Aorta (tissue), 5 donors: ENCODE results near the gene KIZ. TPM values are rescaled to one million over a fixed set of nuclear protein-coding genes. Genes with fewer than 3 reads are reported as not detected.
"Not testable (repeated sequence)": the region's sequence is repeated elsewhere in the genome, so short reads cannot be mapped to it uniquely, and the experiment has no call there.

Experiments used
- ATAC-seq: fragments of 200-7000 bp; cut with Tn5 transposase; one replicate; pipeline ENCODE4 v1.9.1; 2022; ENCODE audit warnings: moderate library complexity; ENCODE audit not compliant: low FRiP score
- DNase-seq, 2 donors: peaks; one replicate each; pipeline ENCODE4 v3.0.0-alpha.2; 2020
- H3K27ac ChIP-seq, 2 donors: one replicate each; pipeline ENCODE4 v1.5.1; 2013; ENCODE audit warnings: low read length in 2 of 2, mild to moderate bottlenecking in 2 of 2, moderate library complexity in 2 of 2, control low read depth in 1 of 2, inconsistent platforms in 1 of 2, low read depth in 1 of 2
- H3K27me3 ChIP-seq, 2 donors: one replicate each; pipeline ENCODE4 v1.6.1; 2013; ENCODE audit warnings: control low read depth in 1 of 2, low read length in 1 of 2, mild to moderate bottlenecking in 1 of 2, moderate library complexity in 1 of 2; ENCODE audit not compliant: insufficient read depth in 2 of 2, control insufficient read depth in 1 of 2
- H3K36me3 ChIP-seq, 2 donors: one replicate each; pipeline ENCODE4 v1.6.1; 2013; ENCODE audit warnings: control low read depth in 1 of 2, low read length in 1 of 2, mild to moderate bottlenecking in 1 of 2; ENCODE audit not compliant: insufficient read depth in 2 of 2, control insufficient read depth in 1 of 2
- H3K4me1 ChIP-seq, 2 donors: one replicate each; pipeline ENCODE4 v1.6.1; 2013; ENCODE audit warnings: low read length in 2 of 2, control low read depth in 1 of 2, mild to moderate bottlenecking in 1 of 2, moderate library complexity in 1 of 2; ENCODE audit not compliant: insufficient read depth in 2 of 2, control insufficient read depth in 1 of 2
- H3K4me3 ChIP-seq, 2 donors: one replicate each; pipeline ENCODE4 v1.5.1; 2013; ENCODE audit warnings: low read length in 2 of 2, control low read depth in 1 of 2, mild to moderate bottlenecking in 1 of 2
- H3K9me3 ChIP-seq: one replicate; pipeline ENCODE4 v1.6.1; 2013; ENCODE audit warnings: mild to moderate bottlenecking, low read length; ENCODE audit not compliant: control insufficient read depth
- WGBS, 2 donors: extraction: QIAGEN DNeasy Blood & Tissue Kit; methylation state at CpG; one replicate each; pipeline ENCODE4 v1.1.7; 2013; 5-methylcytosine and 5-hydroxymethylcytosine counted together
- intact Hi-C, 2 donors: fragments of 100-400 bp; cut with DNase I; formaldehyde crosslinking; loops; one replicate each; pipeline versions ENCODE4 v1.14.2 to v1.15.0; 2022
- polyA plus RNA-seq, 2 donors: library from polyadenylated mRNA; stranded (reverse); fragments of 200-250 nt; gene quantifications; one replicate each; pipeline ENCODE4 v1.2.3, GENCODE V29; 2013
- total RNA-seq, 2 donors: library from RNA; stranded (reverse); fragmentation: NEBNext Ultra II Directional; extraction: Animal tissue kit (Norgen Biotek cat#: 25700); gene quantifications; one replicate each; pipeline ENCODE4 v1.2.1, GENCODE V29; 2021
- donor health status: healthy with polysubstance abuse.
- donor health status: Bipolar disorder and iron deficiency.
- donor health status: DM: no; HTN: no; CAD: no.
- donor health status: DM: no; HTN: no; CAD: no.
- donor health status: DM: yes; HTN: yes; CAD: no.

Gene KIZ
- total and polyA plus RNA-seq, 4 donors, result 15.9 to 29.4 (median 22.3) TPM

GRCh38 chr20:21155268-21155667 lies 29.4 kb downstream of the KIZ start:
- DNase-seq, result no peak
- no peak for ATAC-seq
- intact Hi-C loops, result no loop called here
- H3K4me1 ChIP-seq, result no peaks in the 10 kb centered on the region
- H3K4me3 ChIP-seq, result no peak overlapping the region
- H3K9me3 ChIP-seq, result no peaks in the 10 kb centered on the region
- H3K27me3 ChIP-seq, result no peaks in the 10 kb centered on the region
- H3K27ac ChIP-seq, result no peak overlapping the region
- WGBS, 2 donors, result 98 to 99% methylated on average over 5 of the region's 5 CpGs
- H3K36me3 ChIP-seq, result peaks cover 0 to 4% of the 10 kb centered on the region in 2 donors

DNA sequence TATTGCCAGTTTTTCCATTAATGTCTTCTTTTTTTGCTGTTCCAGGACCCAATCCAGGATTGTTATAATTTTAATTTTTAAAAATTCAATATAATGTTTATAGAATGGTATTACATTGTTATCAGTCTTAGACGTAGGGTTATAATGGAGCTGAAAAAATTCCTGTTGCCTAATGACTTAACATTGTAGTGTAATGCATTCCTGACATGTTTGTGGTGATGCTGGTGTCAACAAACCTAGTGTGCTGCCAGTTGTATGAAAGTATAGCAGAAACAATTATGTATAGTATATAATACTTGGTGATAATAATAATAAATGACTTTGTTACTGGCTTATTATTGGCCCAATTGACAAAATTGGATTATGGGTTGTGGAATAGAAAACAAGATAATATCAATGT lies 30.4 kb downstream of the KIZ start:
- 59 to 60% methylated on average over 1 of the region's 1 CpG for WGBS, 2 donors
- ATAC-seq, result no peak
- no peaks in the 10 kb centered on the region for H3K27me3 ChIP-seq
- H3K27ac ChIP-seq, result no peak overlapping the region
- H3K4me3 ChIP-seq, result no peak overlapping the region
- intact Hi-C loops, result no loop called here
- peaks cover 0 to 4% of the 10 kb centered on the region in 2 donors for H3K36me3 ChIP-seq
- no peak for DNase-seq
- H3K4me1 ChIP-seq, result no peaks in the 10 kb centered on the region
- no peaks in the 10 kb centered on the region for H3K9me3 ChIP-seq

GRCh38 chr20:21157006-21157405 lies 31.1 kb downstream of the KIZ start:
- H3K27ac ChIP-seq, result no peak overlapping the region
- no peak for ATAC-seq
- 91 to 93% methylated on average over 4 of the region's 4 CpGs for WGBS, 2 donors

DNA sequence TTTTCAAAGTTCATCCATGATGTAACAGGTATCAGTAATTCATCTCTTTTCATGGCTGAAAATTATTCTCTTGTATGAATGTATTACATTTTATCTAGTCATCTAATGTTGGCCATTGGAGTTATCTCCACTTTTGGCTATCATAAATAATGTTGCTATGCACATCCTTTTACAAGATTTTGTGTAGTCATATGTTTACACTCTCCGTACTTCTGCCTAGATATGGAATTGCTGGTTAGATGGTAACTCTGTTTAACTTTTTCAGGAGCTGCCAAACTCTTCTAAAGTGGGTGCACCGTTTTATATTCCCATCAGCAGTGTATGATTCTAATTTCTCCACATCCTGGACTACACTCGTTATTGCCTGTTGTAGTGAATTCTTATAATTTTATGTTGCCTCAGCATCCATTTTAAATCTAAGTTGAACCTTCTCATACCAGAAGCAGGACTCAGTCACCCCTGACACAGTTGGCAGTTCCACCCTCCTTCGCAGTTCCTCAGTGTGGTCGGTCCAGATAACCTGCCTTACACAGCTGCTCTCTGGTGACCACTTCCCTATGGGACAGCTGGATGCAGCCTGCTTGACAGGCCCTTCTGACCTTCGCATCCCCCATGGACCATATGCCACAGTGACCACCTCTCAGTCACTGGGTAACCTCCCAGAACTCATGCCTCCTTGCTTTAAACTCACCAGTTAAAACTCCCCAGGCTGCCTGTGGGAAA lies 33.9 kb downstream of the KIZ start:
- no peaks in the 10 kb centered on the region for H3K27me3 ChIP-seq
- H3K4me1 ChIP-seq, result no peaks in the 10 kb centered on the region
- H3K36me3 ChIP-seq, result peaks cover 2 to 3% of the 10 kb centered on the region in 2 donors
- H3K4me3 ChIP-seq, result no peak overlapping the region
- H3K27ac ChIP-seq, result no peak overlapping the region
- ATAC-seq, result no peak
- no peak for DNase-seq
- 90 to 94% methylated on average over 6 of the region's 6 CpGs for WGBS, 2 donors
- intact Hi-C loops, result no loop called here
- H3K9me3 ChIP-seq, result no peaks in the 10 kb centered on the region

More at GRCh38 chr20:21157006-21157405, 31.1 kb downstream of the KIZ start:
- Histone ChIP-seq H3K9me3 (no peaks in the 10 kb centered on the region), H3K4me3 (no peak overlapping the region), H3K27me3 (no peaks in the 10 kb centered on the region), H3K4me1 (no peaks in the 10 kb centered on the region), H3K36me3 (peaks cover 2% of the 10 kb centered on the region in 2 donors)
- DNase-seq, result no peak
- intact Hi-C loops, result no loop called here

GRCh38 chr20:21161926-21162325 lies 36.0 kb downstream of the KIZ start:
- H3K27ac ChIP-seq, result no peak overlapping the region
- no peak for ATAC-seq
- 91 to 92% methylated on average over 5 of the region's 5 CpGs for WGBS, 2 donors
- H3K4me1 ChIP-seq, result no peaks in the 10 kb centered on the region
- H3K36me3 ChIP-seq, result peaks cover 3 to 4% of the 10 kb centered on the region in 2 donors
- no peak for DNase-seq
- H3K27me3 ChIP-seq, result no peaks in the 10 kb centered on the region
- intact Hi-C loops, result no loop called here
- H3K9me3 ChIP-seq, result no peaks in the 10 kb centered on the region
- H3K4me3 ChIP-seq, result no peak overlapping the region

- H3K4me3 ChIP-seq, result no peak overlapping the region
- intact Hi-C loops, result no loop called here
- no peak for DNase-seq
- peaks cover 3 to 4% of the 10 kb centered on the region in 2 donors for H3K36me3 ChIP-seq
- ATAC-seq, result no peak
- H3K27ac ChIP-seq, result no peak overlapping the region
- WGBS, 2 donors, result 84 to 85% methylated on average over 3 of the region's 3 CpGs
- no peaks in the 10 kb centered on the region for H3K27me3 ChIP-seq
- H3K4me1 ChIP-seq, result no peaks in the 10 kb centered on the region
- H3K9me3 ChIP-seq, result no peaks in the 10 kb centered on the region
Observed at GRCh38 chr20:21162631-21163030, 36.7 kb downstream of the KIZ start.

DNA sequence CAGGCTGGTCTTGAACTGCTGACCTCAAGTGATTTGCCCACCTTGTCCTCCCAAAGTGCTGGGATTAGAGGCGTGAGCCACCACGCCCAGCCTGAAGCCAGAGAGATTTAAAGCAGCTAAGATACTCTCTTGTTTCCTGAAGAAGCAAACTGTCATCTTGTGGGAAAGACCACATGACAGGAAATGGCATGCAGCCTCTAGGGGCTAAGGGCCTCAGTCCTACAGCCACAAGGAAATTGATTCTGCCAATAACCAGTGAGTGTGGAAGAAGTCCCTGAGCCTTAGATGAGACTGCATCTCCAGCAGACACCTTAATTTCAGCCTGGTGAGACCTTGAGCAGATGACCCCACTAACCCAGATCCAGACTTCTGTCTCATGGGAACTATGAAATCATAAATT lies 40.9 kb downstream of the KIZ start:
- H3K27ac ChIP-seq, result no peak overlapping the region
- no peak for ATAC-seq
- H3K4me3 ChIP-seq, result no peak overlapping the region
- H3K36me3 ChIP-seq, result peaks cover 2 to 3% of the 10 kb centered on the region in 2 donors
- H3K4me1 ChIP-seq, result no peaks in the 10 kb centered on the region
- no peak for DNase-seq
- H3K9me3 ChIP-seq, result no peaks in the 10 kb centered on the region
- 85 to 91% methylated on average over 2 of the region's 2 CpGs for WGBS, 2 donors
- intact Hi-C loops, result no loop called here
- H3K27me3 ChIP-seq, result no peaks in the 10 kb centered on the region

DNA sequence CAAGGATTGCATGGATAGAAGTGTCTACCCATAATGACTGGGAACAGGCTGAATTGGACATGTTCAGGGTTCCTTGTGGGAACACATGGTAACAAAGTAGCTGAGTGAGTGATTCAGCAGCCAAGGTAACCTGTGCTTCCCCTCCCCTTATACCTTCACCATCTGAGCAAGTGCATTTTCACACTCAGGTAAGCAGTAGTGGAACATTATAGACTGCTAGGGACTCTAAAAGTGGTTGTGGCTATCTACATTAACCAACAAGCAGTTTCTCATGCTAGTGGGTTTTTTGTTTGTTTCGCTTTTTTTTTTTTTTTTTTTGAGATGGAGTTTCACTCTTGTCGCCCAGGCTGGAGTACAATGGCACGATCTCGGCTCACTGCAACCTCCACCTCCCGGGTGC lies 41.4 kb downstream of the KIZ start:
- Histone ChIP-seq H3K27ac (no peak overlapping the region), H3K36me3 (peaks cover 0 to 2% of the 10 kb centered on the region in 2 donors), H3K27me3 (no peaks in the 10 kb centered on the region), H3K4me3 (no peak overlapping the region), H3K9me3 (no peaks in the 10 kb centered on the region), H3K4me1 (no peaks in the 10 kb centered on the region)
- intact Hi-C loops, result no loop called here
- WGBS, 2 donors, result 98 to 100% methylated on average over 5 of the region's 5 CpGs
- no peak for DNase-seq
- ATAC-seq, result no peak

DNA sequence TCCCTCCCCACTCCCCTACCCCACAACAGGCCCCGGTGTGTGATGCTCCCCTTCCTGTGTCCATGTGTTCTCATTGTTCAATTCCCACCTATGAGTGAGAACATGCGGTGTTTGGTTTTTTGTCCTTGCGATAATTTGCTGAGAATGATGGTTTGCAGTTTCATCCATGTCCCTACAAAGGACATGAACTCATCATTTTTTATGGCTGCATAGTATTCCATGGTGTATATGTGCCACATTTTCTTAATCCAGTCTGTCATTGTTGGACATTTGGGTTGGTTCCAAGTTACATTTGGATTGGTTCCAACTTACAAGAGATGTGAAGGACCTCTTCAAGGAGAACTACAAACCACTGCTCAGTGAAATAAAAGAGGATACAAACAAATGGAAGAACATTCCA lies 42.2 kb downstream of the KIZ start:
- intact Hi-C loops, H3K4me3 ChIP-seq, H3K4me1 ChIP-seq, DNase-seq, H3K36me3 ChIP-seq, H3K9me3 ChIP-seq, H3K27me3 ChIP-seq, H3K27ac ChIP-seq, ATAC-seq: not testable (repeated sequence)
- 93 to 96% methylated on average over 3 of the region's 3 CpGs for WGBS, 2 donors
